Measurements from ENCODE around the gene ING5.

ING5 gene

GRCh38 chr2:241760301-241760771 lies 58.5 kb downstream of the ING5 start:
- no peak overlapping the region for H3K4me3 ChIP-seq (ENCODE audit: low read length)
- no peak for DNase-seq (ENCODE audit: low read depth)
- TF ChIP-seq, protein P1, sequence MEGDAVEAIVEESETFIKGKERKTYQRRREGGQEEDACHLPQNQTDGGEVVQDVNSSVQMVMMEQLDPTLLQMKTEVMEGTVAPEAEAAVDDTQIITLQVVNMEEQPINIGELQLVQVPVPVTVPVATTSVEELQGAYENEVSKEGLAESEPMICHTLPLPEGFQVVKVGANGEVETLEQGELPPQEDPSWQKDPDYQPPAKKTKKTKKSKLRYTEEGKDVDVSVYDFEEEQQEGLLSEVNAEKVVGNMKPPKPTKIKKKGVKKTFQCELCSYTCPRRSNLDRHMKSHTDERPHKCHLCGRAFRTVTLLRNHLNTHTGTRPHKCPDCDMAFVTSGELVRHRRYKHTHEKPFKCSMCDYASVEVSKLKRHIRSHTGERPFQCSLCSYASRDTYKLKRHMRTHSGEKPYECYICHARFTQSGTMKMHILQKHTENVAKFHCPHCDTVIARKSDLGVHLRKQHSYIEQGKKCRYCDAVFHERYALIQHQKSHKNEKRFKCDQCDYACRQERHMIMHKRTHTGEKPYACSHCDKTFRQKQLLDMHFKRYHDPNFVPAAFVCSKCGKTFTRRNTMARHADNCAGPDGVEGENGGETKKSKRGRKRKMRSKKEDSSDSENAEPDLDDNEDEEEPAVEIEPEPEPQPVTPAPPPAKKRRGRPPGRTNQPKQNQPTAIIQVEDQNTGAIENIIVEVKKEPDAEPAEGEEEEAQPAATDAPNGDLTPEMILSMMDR (conservative IDR thresholded peaks at IDR 0.05; ENCODE audit: low read length), result no peak

DNA sequence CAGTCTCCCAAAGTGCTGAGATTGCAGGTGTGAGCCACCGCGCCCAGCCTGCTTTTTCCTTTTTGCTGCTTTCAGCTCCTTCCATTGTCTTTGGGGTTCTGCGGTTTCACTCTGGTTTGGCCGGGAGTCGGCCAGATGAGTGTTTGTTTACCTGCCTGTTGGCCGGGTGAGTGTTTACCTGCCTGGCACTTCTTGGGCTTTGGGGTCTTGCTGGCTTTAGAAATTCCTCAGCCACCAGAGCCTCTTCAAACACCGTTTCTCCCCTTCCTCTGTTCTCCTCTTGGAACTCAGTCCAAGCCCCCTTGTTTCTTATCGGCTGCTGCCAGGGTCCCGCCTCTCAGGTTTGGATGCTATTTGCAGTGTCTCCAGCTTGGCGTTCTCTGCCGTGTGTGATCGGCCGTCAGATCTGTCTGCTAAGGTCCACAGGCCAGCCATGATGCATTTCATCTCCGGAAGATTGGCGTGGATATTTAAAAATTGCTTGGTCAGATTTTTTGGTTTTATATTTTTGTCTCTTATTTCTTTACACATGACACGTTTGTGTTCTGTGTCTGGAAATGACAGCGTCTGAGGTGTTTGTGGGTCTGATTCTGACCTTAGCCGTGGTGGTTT lies 60.6 kb downstream of the ING5 start:
- TF ChIP-seq, protein P1 (conservative IDR thresholded peaks at IDR 0.05; ENCODE audit: low read length), result no peak
- no peak overlapping the region for H3K4me3 ChIP-seq (ENCODE audit: low read length)
- DNase-seq (ENCODE audit: low read depth), result no peak

DNA sequence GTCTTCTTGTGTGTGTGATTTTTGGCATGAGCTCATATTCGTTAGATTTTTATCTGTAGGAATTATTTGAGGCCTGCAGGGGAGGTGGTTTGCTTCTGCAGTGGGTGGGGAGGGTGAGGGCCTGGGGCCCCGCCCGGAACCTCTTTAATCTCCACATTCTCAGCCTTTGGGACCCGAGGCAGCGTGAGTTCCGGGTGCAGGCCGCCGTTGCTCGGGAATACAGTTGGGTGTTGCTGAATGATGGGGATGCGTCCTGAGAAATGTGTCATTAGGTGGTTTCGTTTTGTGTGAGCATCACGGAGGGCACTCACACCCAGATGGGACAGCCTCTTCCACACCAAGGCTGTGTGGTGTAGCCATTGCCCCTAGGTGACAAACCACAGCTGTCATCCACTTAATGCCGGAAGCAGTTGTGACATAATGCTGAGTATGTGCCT lies 61.1 kb downstream of the ING5 start:
- TF ChIP-seq, protein P1 (conservative IDR thresholded peaks at IDR 0.05; ENCODE audit: low read length), result no peak
- no peak overlapping the region for H3K4me3 ChIP-seq (ENCODE audit: low read length)
- no peak for DNase-seq (ENCODE audit: low read depth)

GRCh38 chr2:241763551-241764274 lies 61.9 kb downstream of the ING5 start:
- TF ChIP-seq, protein P1 (conservative IDR thresholded peaks at IDR 0.05; ENCODE audit: low read length), result no peak
- DNase-seq (ENCODE audit: low read depth), result no peak
- no peak overlapping the region for H3K4me3 ChIP-seq (ENCODE audit: low read length)

GRCh38 chr2:241764275-241765241 lies 62.7 kb downstream of the ING5 start:
- TF ChIP-seq, protein P1 (conservative IDR thresholded peaks at IDR 0.05; ENCODE audit: low read length), result no peak
- no peak for DNase-seq (ENCODE audit: low read depth)
- H3K4me3 ChIP-seq (ENCODE audit: low read length), result no peak overlapping the region

DNA sequence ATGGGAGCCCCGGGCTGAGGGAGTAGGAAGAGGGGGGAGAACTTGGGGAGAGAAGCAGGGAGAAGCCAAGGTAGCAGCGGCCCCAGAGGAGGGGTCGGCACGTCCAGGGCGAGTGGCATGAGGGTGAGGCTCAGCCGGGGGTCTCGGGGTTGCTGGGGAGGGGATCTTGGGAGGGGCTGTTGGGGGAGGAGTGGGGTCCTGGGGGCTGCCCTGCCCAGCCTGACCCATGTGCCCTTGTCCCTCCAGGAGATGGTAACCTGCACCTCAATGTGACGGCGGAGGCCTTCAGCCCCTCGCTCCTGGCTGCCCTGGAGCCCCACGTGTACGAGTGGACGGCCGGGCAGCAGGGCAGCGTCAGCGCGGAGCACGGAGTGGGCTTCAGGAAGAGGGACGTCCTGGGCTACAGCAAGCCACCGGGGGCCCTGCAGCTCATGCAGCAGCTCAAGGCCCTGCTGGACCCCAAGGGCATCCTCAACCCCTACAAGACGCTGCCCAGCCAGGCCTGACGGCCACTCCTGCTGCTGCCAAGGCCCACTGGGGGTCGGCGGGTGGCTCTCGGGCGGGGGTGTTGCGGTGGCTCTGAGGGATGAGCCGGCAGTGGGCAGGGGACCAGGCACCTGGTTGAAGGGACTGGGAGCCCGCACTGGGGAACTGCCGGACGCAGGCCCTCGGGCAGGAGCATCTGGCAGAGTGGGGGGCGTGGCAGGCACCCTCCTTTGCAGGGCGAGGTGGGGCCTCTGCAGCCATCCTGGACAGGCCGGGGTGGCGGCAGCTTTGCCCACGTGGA lies 65.8 kb downstream of the ING5 start:
- H3K4me3 ChIP-seq (ENCODE audit: low read length), result no peak overlapping the region
- DNase-seq (ENCODE audit: low read depth), result no peak

More for the DNA sequence above, 65.8 kb downstream of the ING5 start:
- TF ChIP-seq, protein P1 (conservative IDR thresholded peaks at IDR 0.05; ENCODE audit: low read length), result no peak
